Brain microvascular endothelial cell (primary cell): ENCODE results near the gene ZSWIM1.

Experiments used
- DNase-seq: peaks from one replicate; pipeline ENCODE4 v3.0.0-alpha.2; 2020
- H3K27ac ChIP-seq: fragments of 250-450 bp; sonication (Bioruptor Pico); 2 replicates; pipeline ENCODE4 v1.5.1; 2020; ENCODE audit warnings: mild to moderate bottlenecking, moderate library complexity
- H3K27me3 ChIP-seq: fragments of 250-450 bp; sonication (Bioruptor Pico); replicated peaks from 2 replicates; pipeline ENCODE4 v1.5.1; 2020; ENCODE audit warnings: mild to moderate bottlenecking
- H3K36me3 ChIP-seq: fragments of 250-450 bp; sonication (Bioruptor Pico); replicated peaks from 2 replicates; pipeline ENCODE4 v1.5.1; 2020; ENCODE audit warnings: mild to moderate bottlenecking
- H3K4me3 ChIP-seq: 2 replicates; pipeline ENCODE4 v1.5.1; 2011; ENCODE audit warnings: low read depth, mild to moderate bottlenecking, control low read depth, low read length, moderate library complexity
- CTCF ChIP-seq: IDR thresholded peaks from 2 replicates; pipeline ENCODE4 v1.5.1; 2011; ENCODE audit warnings: low read depth, mild to moderate bottlenecking, moderate library complexity, low read length, control low read depth, inconsistent platforms; ENCODE audit errors: missing control alignments
- in situ Hi-C: cut with HindIII; loops from 2 replicates; pipeline ENCODE4 v1.10.0; 2017; ENCODE audit warnings: low sequenced_read_pairs, low pct_ligation_motif_present

ZSWIM1 gene

DNA sequence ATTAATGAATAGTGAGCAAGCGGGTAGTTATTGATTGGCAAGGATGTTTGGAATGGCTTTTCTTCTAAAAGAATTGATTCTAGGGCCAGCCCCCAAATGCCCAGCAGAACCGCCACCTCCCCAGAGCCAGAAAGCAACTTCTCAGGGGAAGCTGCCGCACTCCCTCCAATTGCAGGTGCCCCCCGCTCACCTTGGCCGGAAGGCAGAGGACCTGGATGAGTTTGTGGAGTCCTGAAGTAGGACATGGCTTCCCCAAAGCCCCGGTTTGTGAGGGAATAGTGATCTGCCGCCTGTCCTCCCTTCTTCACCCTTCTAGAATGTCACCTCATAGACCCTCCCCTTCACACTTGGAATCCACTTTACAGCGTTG, 6.3 kb downstream of the ZSWIM1 start, which contains the start of gene SPATA25:
TSS of gene SPATA25 (minus strand) at position 277 of the 370 bp plus-strand sequence. CDS start at position 245, 32 bp downstream.
- no peak for DNase-seq
- Histone ChIP-seq H3K36me3 (peaks cover 12% of the 10 kb centered on the region), H3K27me3 (no peaks in the 10 kb centered on the region)

GRCh38 chr20:45888681-45889080, 7.7 kb downstream of the ZSWIM1 start:
- no peak for DNase-seq

More for the DNA sequence above, 6.3 kb downstream of the ZSWIM1 start, which contains the start of gene SPATA25:
- H3K4me3 ChIP-seq = no peak within 1 kb of the TSS
- in situ Hi-C loops = no loop called here
- TF ChIP-seq CTCF = no peak
- H3K27ac ChIP-seq = no peak within 1 kb of the TSS

GRCh38 chr20:45890077-45890984, 9.3 kb downstream of the ZSWIM1 start:
- Histone ChIP-seq H3K27me3 (no peaks in the 10 kb centered on the region), H3K27ac (peak overlapping the region; percentile 45), H3K4me3 (peak overlapping the region; percentile 78), H3K36me3 (peaks cover 10% of the 10 kb centered on the region)
- peak; percentile 92 for TF ChIP-seq CTCF
- DNase-seq = peak; percentile 83
- in situ Hi-C loops = no loop called here

More at GRCh38 chr20:45888681-45889080, 7.7 kb downstream of the ZSWIM1 start:
- H3K27ac ChIP-seq = no peak overlapping the region
- H3K27me3 ChIP-seq = no peaks in the 10 kb centered on the region
- in situ Hi-C loops = no loop called here
- TF ChIP-seq CTCF = no peak
- H3K36me3 ChIP-seq = peaks cover 6% of the 10 kb centered on the region
- H3K4me3 ChIP-seq = no peak overlapping the region

DNA sequence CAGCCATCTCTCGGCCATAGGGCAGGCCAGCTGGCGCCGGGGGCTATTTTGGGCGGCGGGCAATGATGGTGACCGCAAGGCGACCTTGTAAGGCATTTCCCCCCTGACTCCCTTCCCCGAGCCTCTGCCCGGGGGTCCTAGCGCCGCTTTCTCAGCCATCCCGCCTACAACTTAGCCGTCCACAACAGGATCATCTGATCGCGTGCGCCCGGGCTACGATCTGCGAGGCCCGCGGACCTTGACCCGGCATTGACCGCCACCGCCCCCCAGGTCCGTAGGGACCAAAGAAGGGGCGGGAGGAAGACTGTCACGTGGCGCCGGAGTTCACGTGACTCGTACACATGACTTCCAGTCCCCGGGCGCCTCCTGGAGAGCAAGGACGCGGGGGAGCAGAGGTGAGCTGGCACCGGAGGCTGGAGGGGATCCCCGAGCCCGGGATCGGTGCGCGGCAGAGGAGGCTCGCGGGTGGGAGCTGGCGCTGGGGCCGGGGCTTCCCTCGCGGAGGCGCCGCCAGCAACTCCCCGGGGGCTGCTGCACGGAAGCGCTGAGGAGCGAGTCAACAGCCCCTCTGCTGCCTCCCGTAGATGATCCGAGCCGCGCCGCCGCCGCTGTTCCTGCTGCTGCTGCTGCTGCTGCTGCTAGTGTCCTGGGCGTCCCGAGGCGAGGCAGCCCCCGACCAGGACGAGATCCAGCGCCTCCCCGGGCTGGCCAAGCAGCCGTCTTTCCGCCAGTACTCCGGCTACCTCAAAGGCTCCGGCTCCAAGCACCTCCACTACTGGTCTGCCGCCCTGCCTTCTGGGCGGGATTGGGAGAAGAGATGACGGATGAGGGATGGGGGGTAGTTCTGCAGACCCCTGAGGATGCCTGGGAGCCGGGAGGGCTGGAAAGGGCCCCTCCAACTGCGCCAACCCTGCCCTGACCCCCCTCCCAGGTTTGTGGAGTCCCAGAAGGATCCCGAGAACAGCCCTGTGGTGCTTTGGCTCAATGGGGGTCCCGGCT, 10.3 kb downstream of the ZSWIM1 start, which contains the start of the genes CTSA and NEURL2:
TSS of gene CTSA (plus strand) at position 351 of the 999 bp plus-strand sequence. CDS start at position 585, 234 bp downstream.
TSS of gene NEURL2 (minus strand) at position 224 of the 999 bp plus-strand sequence. CDS start at position 7, 217 bp downstream.
- Histone ChIP-seq H3K27me3 (no peaks in the 10 kb centered on the region), H3K4me3 (peak within 1 kb of the TSS; percentile 78), H3K36me3 (peaks cover 15% of the 10 kb centered on the region), H3K27ac (peak within 1 kb of the TSS; percentile 45)
- in situ Hi-C loops = no loop called here
- peak; percentile 89 for DNase-seq
- no peak for TF ChIP-seq CTCF

- Histone ChIP-seq H3K27ac (no peak overlapping the region), H3K27me3 (no peaks in the 10 kb centered on the region)
Measured at GRCh38 chr20:45892049-45892825, 11.2 kb downstream of the ZSWIM1 start.

More at GRCh38 chr20:45892049-45892825, 11.2 kb downstream of the ZSWIM1 start:
- TF ChIP-seq CTCF = peak; percentile 52
- DNase-seq = peak; percentile 18
- Histone ChIP-seq H3K4me3 (peak overlapping the region; percentile 78), H3K36me3 (peaks cover 23% of the 10 kb centered on the region)
- in situ Hi-C loops = no loop called here
